HEK293 (cell line): ENCODE results near the gene ABHD5.

ENCODE experiments used
- CTCF ChIA-PET: fragments of 350-600 bp; formaldehyde crosslinking; extraction: SDS; loops from one replicate; lab custom pipeline; 2021; ENCODE audit warnings: antibody characterized with exemption; lab: Yijun Ruan, JAX
- POLR2A ChIA-PET: fragments of 300-600 bp; formaldehyde crosslinking; extraction: SDS; loops from one replicate; lab custom pipeline; 2020; ENCODE audit warnings: antibody characterized with exemption, inconsistent platforms; lab: Yijun Ruan, JAX
- H3K27ac ChIP-seq: fragments of 200-500 bp; sonication (Bioruptor generic); 2 replicates; pipeline ENCODE4 v1.5.1; 2014; ENCODE audit warnings: low read depth, low read length, control low read depth, inconsistent platforms; ENCODE audit errors: extremely low read depth
- H3K36me3 ChIP-seq, 2 experiments: fragments of 200-500 bp in 1 of 2; sonication (Bioruptor generic) in 1 of 2; 1 replicate in 1 of 2; 2 replicates in 1 of 2; pipeline ENCODE4 v1.5.1; 2014 to 2017; ENCODE audit warnings: inconsistent platforms in 2 of 2, low read length in 2 of 2; ENCODE audit not compliant: control insufficient read depth in 2 of 2, insufficient read depth in 1 of 2
- H3K4me1 ChIP-seq: fragments of 200-500 bp; sonication (Bioruptor generic); 2 replicates; pipeline ENCODE4 v1.5.1; 2014; ENCODE audit warnings: mild to moderate bottlenecking, low read length, inconsistent platforms; ENCODE audit not compliant: control insufficient read depth, insufficient read depth
- H3K4me3 ChIP-seq: 2 replicates; pipeline ENCODE4 v1.5.1; 2011; ENCODE audit warnings: low read depth, mild to moderate bottlenecking, control low read depth, low read length, moderate library complexity
- H3K9me3 ChIP-seq: fragments of 200-500 bp; sonication (Bioruptor generic); 2 replicates; pipeline ENCODE4 v1.5.1; 2014; ENCODE audit warnings: low read depth, low read length, inconsistent platforms; ENCODE audit not compliant: control insufficient read depth, insufficient read depth
- GFI1B ChIP-seq: fragments of 450-650 bp; formaldehyde crosslinking; IDR thresholded peaks from 2 replicates; pipeline ENCODE4 v1.5.1; 2016; ENCODE audit warnings: missing biosample characterization, missing genetic modification characterization
- KLF8 ChIP-seq: fragments of 450-650 bp; formaldehyde crosslinking; IDR thresholded peaks from 2 replicates; pipeline ENCODE4 v1.5.1; 2016; ENCODE audit warnings: missing biosample characterization, missing genetic modification characterization
- PRDM10 ChIP-seq: fragments of 450-650 bp; formaldehyde crosslinking; IDR thresholded peaks from 2 replicates; pipeline ENCODE4 v1.5.1; 2016; ENCODE audit warnings: missing biosample characterization, missing genetic modification characterization
- TSHZ1 ChIP-seq: fragments of 450-650 bp; formaldehyde crosslinking; IDR thresholded peaks from 2 replicates; pipeline ENCODE4 v1.5.1; 2016; ENCODE audit warnings: missing biosample characterization, missing genetic modification characterization, borderline replicate concordance
- ZBTB10 ChIP-seq: fragments of 450-650 bp; formaldehyde crosslinking; IDR thresholded peaks from 2 replicates; pipeline ENCODE4 v1.5.1; 2016; ENCODE audit warnings: missing biosample characterization, missing genetic modification characterization
- ZNF280C ChIP-seq: fragments of 450-650 bp; formaldehyde crosslinking; IDR thresholded peaks from 2 replicates; pipeline ENCODE4 v1.5.1; 2016; ENCODE audit warnings: missing biosample characterization, missing genetic modification characterization
- ZNF555 ChIP-seq: fragments of 450-650 bp; formaldehyde crosslinking; conservative IDR thresholded peaks from 2 replicates; pipeline ENCODE4 v1.5.1; 2017; ENCODE audit warnings: missing biosample characterization, mild to moderate bottlenecking, missing genetic modification characterization, inconsistent platforms

The ABHD5 gene

GRCh38 chr3:43684944-43685343 is 5.8 kb upstream of the ABHD5 start:
- no peak overlapping the region for H3K4me3 ChIP-seq
- CTCF ChIA-PET: no interaction called here

More at GRCh38 chr3:43684944-43685343, 5.8 kb upstream of the ABHD5 start:
- no peak for TF ChIP-seq TSHZ1 (tag by site-specific recombination)
- no peak for TF ChIP-seq ZNF555 (tag by site-specific recombination)
- TF ChIP-seq ZBTB10: no peak
- TF ChIP-seq ZNF280C: no peak
- TF ChIP-seq PRDM10 (tag by site-specific recombination): no peak
- no peak for TF ChIP-seq GFI1B (tag by site-specific recombination)
- no peak for TF ChIP-seq KLF8 (tag by site-specific recombination)
- POLR2A ChIA-PET: no interaction called here
- no peak overlapping the region for H3K27ac ChIP-seq
- H3K36me3 ChIP-seq: no peaks in the 10 kb centered on the region
- no peaks in the 10 kb centered on the region for H3K4me1 ChIP-seq
- no peaks in the 10 kb centered on the region for H3K9me3 ChIP-seq
